Activated T-cell treated with anti-CD3 and anti-CD28 coated beads, Interleukin-2, amount 50 U/mL, for 72 hours (primary cell): ENCODE data around the gene BIRC5. TPM values are rescaled to one million over a fixed set of nuclear protein-coding genes. Genes with fewer than 3 reads are reported as not detected.
A peak's percentile ranks its signal among the peaks of the same experiment; 100 is the strongest.
"Not testable (repeated sequence)": the region's sequence is repeated elsewhere in the genome, so short reads cannot be mapped to it uniquely, and the experiment has no call there.

ENCODE experiments used
- ATAC-seq, 2 donors: fragments of 150-1000 bp; cut with Tn5 transposase; replicated peaks in 1 of 2; 2 replicates each; pipeline ENCODE4 v1.10.0; 2021; ENCODE audit warnings: moderate library complexity in 2 of 2, mild to moderate bottlenecking in 1 of 2
- DNase-seq, 2 donors: peaks; one replicate each; pipeline ENCODE4 v3.0.0; 2021 to 2022; ENCODE audit warnings: mixed read lengths in 1 of 2
- H3K27ac Mint-ChIP-seq: one replicate; pipeline ENCODE4 v1.8.0; 2022; ENCODE audit warnings: mild to moderate bottlenecking, moderate library complexity, mixed read lengths
- H3K27me3 Mint-ChIP-seq: one replicate; pipeline ENCODE4 v1.8.0; 2022; ENCODE audit warnings: low read depth, mixed read lengths
- H3K36me3 Mint-ChIP-seq, 2 donors: one replicate each; pipeline ENCODE4 v1.8.0; 2022; ENCODE audit warnings: mixed read lengths in 2 of 2, mild to moderate bottlenecking in 1 of 2; ENCODE audit not compliant: insufficient read depth in 2 of 2
- H3K4me1 Mint-ChIP-seq: one replicate; pipeline ENCODE4 v1.8.0; 2022; ENCODE audit warnings: low read depth, mixed read lengths
- H3K4me3 Mint-ChIP-seq, 2 donors: one replicate each; pipeline ENCODE4 v1.8.0; 2022; ENCODE audit warnings: mild to moderate bottlenecking in 2 of 2, mixed read lengths in 2 of 2, moderate library complexity in 2 of 2
- H3K9me3 Mint-ChIP-seq, 2 donors: one replicate each; pipeline ENCODE4 v1.8.0; 2022; ENCODE audit warnings: mixed read lengths in 2 of 2
- total RNA-seq, 2 donors: library from RNA; stranded (reverse); gene quantifications; one replicate each; pipeline ENCODE4 v1.2.3, GENCODE V29; 2022

Gene BIRC5
- total RNA-seq, 2 donors from 2014 or later = 78.9 to 104 TPM

DNA sequence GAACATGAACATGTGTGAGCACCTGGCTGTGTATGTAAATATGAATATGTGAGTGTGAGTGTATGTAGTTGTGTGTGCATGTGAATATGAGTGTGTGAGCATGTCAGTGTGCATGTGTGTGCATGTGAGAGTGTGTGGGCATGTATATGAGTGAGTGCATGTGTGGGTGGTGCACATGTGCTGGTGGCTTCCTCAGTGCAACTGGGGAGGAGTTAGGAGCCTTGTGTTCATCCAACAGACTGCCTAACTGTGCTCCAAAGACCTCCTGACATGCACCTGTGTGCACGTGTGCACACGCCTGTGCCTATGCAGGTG is 18.8 kb downstream of the BIRC5 start:
- no peak for ATAC-seq
- Mint-ChIP-seq H3K27ac (no peak overlapping the region), H3K4me1 (peaks cover 20% of the 10 kb centered on the region), H3K4me3 (peak overlapping the region in 1 of 2 donors; percentile 3), H3K36me3 (no peaks in the 10 kb centered on the region), H3K9me3 (no peaks in the 10 kb centered on the region), H3K27me3 (peaks cover 25% of the 10 kb centered on the region)
- no peak for DNase-seq

DNA sequence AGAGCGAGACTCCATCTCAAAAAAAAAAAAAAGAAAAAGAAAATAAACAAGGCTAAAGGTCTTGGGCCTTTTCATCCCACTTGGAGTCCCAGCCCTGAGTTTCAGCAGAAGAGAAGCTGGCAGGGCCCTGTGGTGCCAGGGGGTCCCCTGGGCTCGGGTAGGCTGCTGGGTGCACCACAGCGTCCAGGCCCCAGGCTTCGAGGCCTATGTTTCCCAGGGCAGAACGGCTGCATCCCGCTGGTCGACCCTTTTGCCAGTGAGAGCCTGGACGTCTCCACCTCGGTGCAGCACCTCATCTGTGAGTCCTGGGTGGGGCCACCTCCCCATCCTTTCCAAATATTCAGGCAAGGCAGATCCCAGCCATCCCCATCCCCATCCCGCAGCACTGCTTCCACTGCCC is 19.6 kb downstream of the BIRC5 start:
- Mint-ChIP-seq H3K27ac (no peak overlapping the region), H3K4me1 (peaks cover 20% of the 10 kb centered on the region), H3K27me3 (peaks cover 23% of the 10 kb centered on the region), H3K36me3 (no peaks in the 10 kb centered on the region), H3K9me3 (no peaks in the 10 kb centered on the region), H3K4me3 (no peak overlapping the region)
- DNase-seq = no peak
- ATAC-seq = no peak

DNA sequence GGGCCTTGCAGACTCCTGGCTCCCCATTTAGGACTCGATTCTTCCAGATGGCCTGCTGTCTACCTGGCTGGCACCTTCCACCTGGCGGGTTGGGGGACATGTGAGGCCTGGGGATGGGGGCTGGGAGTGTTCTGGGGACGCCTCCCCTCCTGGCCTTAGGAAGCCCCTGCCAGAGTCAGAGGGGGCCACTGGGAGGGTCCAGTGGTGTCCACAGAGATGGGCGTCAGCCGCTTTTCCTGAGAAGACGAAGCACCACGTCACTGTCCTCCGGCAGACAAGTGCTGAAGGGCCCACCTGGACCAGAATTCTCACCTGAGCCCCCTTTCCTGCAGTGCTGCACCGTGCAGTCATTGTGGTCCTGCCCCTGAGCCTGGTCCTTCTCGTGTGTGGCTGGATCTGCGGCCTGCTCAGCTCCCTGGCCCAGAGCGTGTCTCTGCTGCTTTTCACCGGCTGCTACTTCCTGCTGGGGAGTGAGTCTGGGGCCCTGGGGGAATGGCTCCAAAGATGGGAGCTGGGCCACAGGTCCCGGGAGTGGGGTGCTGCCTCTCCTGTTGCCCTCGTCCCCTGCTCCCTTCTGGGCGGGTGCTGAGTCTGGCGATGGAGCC is 20.3 kb downstream of the BIRC5 start:
- ATAC-seq = no peak
- no peak overlapping the region for H3K4me3 Mint-ChIP-seq
- no peak for DNase-seq
- peaks cover 20% of the 10 kb centered on the region for H3K4me1 Mint-ChIP-seq
- H3K9me3 Mint-ChIP-seq = no peaks in the 10 kb centered on the region
- no peak overlapping the region for H3K27ac Mint-ChIP-seq
- H3K36me3 Mint-ChIP-seq = no peaks in the 10 kb centered on the region
- peaks cover 23% of the 10 kb centered on the region for H3K27me3 Mint-ChIP-seq

DNA sequence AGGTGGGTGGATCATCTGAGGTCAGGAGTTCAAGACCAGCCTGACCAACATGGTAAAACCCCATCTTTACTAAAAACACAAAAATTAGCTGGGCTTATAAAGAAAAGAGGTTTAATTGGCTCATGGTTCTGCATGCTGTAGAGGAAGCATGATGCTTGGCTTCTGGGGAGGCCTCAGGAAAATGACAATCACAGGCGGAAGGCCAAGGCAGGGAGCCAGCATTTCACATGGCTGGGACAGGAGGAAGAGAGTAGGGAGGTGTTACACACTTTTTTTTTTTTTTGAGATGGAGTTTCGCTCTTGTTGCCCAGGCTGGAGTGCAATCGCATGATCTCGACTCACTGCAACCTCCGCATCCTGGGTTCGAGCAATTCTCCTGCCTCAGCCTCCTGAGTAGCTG is 21.0 kb downstream of the BIRC5 start:
- ATAC-seq, H3K4me3 Mint-ChIP-seq, H3K9me3 Mint-ChIP-seq, H3K27ac Mint-ChIP-seq, DNase-seq, H3K36me3 Mint-ChIP-seq: not testable (repeated sequence)
- H3K27me3 Mint-ChIP-seq = peaks cover 23% of the 10 kb centered on the region
- peaks cover 20% of the 10 kb centered on the region for H3K4me1 Mint-ChIP-seq

DNA sequence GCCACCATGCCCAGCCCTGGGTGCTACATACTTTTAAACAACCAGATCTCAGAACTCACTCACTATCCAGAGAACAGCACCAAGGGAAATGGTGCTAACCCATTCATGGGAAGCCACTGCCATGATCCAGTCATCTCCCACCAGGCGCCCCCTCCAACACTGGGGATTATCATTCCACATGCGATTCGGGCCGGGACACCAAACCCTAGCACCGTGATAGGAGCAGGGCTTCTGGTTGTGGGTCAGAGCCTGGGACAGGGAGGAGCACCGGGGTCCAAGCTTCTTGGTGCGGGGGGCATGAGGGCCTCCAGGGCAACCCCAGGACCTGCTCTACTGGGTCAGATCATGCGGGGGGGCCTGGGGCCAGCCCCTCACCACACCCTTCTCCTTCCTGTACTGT is 21.8 kb downstream of the BIRC5 start:
- no peak for ATAC-seq
- no peaks in the 10 kb centered on the region for H3K9me3 Mint-ChIP-seq
- H3K4me3 Mint-ChIP-seq = no peak overlapping the region
- H3K4me1 Mint-ChIP-seq = peaks cover 14% of the 10 kb centered on the region
- DNase-seq = no peak
- H3K27ac Mint-ChIP-seq = no peak overlapping the region
- H3K36me3 Mint-ChIP-seq = no peaks in the 10 kb centered on the region
- peaks cover 18% of the 10 kb centered on the region for H3K27me3 Mint-ChIP-seq

DNA sequence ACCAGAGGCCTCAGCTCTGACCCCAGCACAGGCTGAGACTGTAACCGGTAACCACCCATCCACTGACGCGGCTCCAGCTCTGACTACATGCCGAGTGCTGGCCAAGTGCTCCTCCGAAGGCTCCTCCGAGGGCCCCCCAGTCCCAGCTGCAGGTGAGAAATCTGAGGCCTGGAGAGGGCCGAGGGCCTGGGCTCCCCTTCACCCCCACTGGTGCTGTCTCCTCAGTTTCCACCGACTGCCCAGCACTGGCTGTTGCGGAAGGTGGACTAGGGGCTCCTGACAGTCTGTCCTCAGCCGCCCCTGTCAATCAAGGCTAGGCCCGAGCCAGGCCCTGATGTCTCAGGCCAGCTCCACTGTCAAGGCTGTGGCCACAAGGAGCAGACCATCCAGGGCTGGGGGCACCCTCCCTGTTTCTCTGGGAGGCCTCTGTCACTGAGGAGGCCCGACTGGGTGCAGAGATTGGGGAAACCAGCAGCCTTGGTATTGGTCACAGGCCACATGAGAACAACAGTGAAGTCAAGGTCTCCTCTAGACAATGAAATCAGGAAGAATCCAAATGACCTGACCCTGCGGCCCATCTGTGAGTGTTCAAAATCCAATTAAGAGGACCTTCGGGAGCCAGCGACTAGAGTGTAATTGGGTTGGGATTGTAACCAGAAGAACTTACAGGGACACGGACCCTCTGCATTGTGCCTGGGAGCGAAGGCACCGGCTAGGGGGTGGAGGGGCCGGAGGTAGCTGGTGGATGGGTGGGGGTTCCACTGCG is 22.5 kb downstream of the BIRC5 start:
- H3K27me3 Mint-ChIP-seq = peaks cover 12% of the 10 kb centered on the region
- ATAC-seq = no peak
- H3K9me3 Mint-ChIP-seq = no peaks in the 10 kb centered on the region
- H3K4me3 Mint-ChIP-seq = no peak overlapping the region
- H3K27ac Mint-ChIP-seq = no peak overlapping the region
- H3K4me1 Mint-ChIP-seq = peaks cover 13% of the 10 kb centered on the region
- no peak for DNase-seq
- H3K36me3 Mint-ChIP-seq = no peaks in the 10 kb centered on the region

DNA sequence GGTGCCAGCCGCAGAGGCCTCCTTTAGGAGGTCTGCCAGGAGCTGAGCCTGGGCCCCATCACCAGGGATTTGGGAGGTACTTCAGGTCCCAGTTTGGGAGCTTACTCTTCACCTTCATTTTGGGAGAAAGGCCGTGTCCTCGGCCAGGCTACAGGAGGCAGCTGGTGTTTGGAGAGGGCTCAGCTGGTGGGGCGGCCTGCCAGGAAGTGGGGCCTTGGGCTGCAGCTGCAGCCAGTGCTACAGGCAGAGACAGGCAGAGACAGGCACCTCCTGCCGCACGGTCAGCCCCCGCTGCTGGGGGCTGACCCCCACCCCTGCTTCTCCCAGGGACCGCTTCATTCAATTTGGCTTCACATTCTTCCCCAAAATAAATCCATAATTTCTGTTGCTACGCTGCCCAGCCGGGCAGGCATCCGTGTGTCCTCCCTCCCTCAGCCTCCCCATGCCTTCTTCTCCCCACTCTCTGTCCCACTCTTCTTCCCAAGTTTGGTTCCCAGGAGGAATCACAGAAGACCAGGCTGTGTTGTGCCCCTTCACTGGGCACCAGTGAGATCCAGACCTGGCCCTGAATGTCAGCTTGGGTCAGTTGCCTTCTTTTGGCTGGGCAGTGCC is 23.5 kb downstream of the BIRC5 start:
- no peak overlapping the region for H3K27ac Mint-ChIP-seq
- no peak for ATAC-seq

DNA sequence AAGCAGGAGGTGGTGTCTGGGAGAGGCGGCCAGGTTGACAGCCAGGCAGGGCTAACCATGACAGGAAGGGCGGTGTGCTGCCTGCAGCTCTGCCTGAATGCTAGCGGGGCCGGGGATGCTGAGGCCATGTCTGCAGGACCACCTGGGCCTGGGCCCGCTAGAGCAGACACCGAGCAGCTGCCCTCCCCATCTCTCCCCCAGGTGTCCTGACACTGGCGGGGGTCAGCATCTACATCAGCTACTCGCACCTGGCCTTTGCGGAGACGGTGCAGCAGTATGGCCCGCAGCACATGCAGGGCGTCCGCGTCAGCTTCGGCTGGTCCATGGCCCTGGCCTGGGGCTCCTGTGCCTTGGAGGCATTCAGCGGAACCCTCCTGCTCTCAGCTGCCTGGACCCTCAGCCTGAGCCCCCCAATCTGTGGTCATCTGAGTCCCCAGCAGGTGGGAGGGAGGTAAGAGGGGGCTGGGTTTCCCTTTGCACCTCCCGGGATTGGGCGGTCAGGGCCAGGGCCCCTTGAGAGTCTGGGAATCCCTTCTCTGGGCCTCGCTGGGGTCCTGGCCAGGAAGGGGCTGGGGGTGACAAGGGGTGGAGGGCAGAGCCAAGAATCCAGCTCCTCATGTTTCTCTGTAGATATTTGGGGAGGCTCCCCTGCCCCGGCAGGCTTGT is 24.9 kb downstream of the BIRC5 start:
- Mint-ChIP-seq H3K4me1 (peaks cover 9% of the 10 kb centered on the region), H3K9me3 (no peaks in the 10 kb centered on the region), H3K27me3 (no peaks in the 10 kb centered on the region), H3K27ac (no peak overlapping the region), H3K36me3 (no peaks in the 10 kb centered on the region), H3K4me3 (no peak overlapping the region)
- DNase-seq (no peak), ATAC-seq (no peak)

More for the DNA sequence above, 23.5 kb downstream of the BIRC5 start:
- Mint-ChIP-seq H3K9me3 (no peaks in the 10 kb centered on the region), H3K4me1 (peaks cover 6% of the 10 kb centered on the region), H3K36me3 (no peaks in the 10 kb centered on the region), H3K4me3 (no peak overlapping the region), H3K27me3 (peaks cover 7% of the 10 kb centered on the region)
- DNase-seq = no peak

DNA sequence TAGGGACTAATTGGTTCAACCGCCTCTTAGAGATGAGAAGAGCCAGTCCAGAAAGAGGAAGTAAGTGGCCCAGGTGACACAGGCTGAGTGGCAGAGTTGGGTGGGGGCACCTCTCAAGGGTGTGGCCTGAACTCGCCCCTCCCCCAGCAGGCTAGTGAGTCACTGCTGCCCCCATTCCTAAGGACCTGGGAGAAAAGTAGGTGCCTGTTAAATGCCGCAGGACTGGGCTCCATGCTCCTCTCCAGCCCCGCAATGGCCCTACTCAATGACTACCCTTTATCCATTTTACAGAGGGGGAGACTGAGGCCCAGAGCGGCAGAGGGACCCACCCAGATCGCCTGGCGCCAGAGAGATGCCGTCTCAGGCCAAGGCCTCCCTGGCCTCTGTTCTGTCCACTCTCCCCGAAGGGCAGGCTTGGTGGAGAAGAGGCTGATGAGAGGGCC is 25.5 kb downstream of the BIRC5 start:
- Mint-ChIP-seq H3K36me3 (no peaks in the 10 kb centered on the region), H3K9me3 (no peaks in the 10 kb centered on the region), H3K4me1 (peaks cover 9% of the 10 kb centered on the region), H3K27ac (no peak overlapping the region), H3K4me3 (no peak overlapping the region), H3K27me3 (no peaks in the 10 kb centered on the region)
- DNase-seq = no peak
- ATAC-seq = no peak

DNA sequence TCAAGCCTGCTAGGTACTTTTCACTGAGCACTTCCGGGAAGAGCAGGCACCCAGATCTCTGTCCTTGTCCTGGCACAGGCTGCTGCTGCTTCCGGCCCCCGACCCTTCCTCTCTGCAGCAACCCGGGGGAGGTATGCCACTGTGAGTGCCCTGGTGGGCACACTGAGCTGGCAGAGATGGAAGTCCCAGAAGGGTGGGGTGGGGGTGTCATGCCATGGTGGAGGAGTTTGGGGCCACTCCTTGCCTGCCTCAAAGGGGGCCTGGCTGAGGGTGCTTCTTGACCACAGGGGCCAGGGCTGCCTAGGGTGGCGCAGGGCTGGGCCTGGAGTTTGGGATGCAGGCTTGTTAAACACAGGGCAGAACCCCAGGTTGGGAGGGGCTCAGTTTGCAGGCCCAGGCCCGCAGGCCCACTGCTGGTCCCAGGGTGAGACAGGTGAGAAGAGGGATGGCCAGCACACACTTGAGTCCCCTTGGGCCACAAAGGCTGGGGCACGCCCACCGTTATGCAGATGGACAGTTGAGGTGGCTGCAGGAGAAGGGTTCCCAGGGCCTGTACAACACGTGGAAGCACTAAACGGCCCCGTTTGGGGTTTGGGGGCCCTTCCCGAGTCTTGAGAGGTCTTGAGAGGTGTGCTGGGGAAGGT is 26.1 kb downstream of the BIRC5 start:
- ATAC-seq (no peak), DNase-seq (no peak)
- H3K4me1 Mint-ChIP-seq = peaks cover 9% of the 10 kb centered on the region
- no peaks in the 10 kb centered on the region for H3K27me3 Mint-ChIP-seq
- no peaks in the 10 kb centered on the region for H3K9me3 Mint-ChIP-seq
- H3K4me3 Mint-ChIP-seq = no peak overlapping the region
- no peak overlapping the region for H3K27ac Mint-ChIP-seq
- H3K36me3 Mint-ChIP-seq = no peaks in the 10 kb centered on the region

DNA sequence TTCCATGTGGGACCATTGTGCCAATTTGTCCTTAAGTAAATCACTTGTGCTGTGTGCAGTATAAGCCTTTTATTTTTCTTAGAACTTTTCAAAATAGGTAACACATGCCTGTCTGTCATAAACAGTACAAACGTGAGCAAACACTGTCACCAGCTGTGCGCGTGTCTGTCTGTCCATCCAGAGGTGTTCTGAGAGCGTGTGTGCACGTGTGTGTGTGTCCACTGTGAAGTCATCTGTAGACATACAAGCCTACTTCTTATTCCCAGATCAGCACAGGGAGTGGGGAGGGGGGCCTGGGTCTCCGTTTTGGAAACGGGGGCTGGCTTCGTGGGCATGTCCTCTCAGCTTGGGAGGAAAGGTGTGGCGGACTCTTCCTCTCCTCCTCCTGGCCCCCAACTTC is 26.8 kb downstream of the BIRC5 start:
- Mint-ChIP-seq H3K4me1 (peaks cover 9% of the 10 kb centered on the region), H3K36me3 (no peaks in the 10 kb centered on the region), H3K9me3 (peaks cover 0 to 1% of the 10 kb centered on the region in 2 donors), H3K27me3 (no peaks in the 10 kb centered on the region), H3K4me3 (no peak overlapping the region), H3K27ac (no peak overlapping the region)
- DNase-seq (no peak), ATAC-seq (no peak)

DNA sequence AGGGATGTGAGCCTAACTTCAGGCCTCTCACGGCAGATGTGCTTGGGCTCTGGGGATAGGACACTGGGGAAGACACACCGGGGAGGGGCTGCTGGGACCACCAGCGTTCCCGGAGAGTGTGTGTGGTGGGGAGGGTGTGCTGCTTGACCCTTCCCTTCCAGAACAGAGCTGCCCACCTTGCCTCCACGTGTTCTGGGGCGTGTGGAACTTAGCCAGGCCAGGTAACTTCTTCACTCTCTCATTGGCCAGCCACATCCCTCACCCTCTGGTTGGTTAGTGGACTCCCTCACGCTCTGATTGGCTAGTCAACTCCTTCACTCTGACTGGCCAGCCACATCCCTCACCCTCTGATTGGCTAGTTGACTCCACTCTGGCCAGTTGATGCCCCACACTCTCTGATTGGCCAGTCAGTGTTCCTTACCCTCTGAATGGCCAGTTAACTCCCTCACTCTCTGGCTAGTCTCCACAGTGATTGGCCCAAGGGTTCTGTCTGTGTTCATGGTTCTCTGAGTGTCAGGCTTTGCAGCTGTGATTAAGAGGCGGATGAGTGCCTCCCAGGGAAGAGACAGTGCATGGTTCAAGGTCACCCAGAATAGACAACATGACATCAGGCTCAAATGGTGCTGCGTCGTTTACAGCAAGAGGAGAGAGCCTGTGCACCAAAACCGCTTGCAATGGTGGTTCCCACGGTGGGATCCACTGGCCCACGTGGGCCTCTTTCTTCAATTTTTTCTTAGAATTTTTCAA is 27.4 kb downstream of the BIRC5 start:
- H3K27me3 Mint-ChIP-seq = no peaks in the 10 kb centered on the region
- no peak for DNase-seq
- no peaks in the 10 kb centered on the region for H3K36me3 Mint-ChIP-seq
- H3K4me3 Mint-ChIP-seq = no peak overlapping the region
- no peak overlapping the region for H3K27ac Mint-ChIP-seq
- ATAC-seq = peak; percentile 21 to 31
- H3K4me1 Mint-ChIP-seq = peaks cover 9% of the 10 kb centered on the region
- H3K9me3 Mint-ChIP-seq = peaks cover 0 to 1% of the 10 kb centered on the region in 2 donors
